Keratinocyte (primary cell): Measurements from ENCODE around the gene NOX3.

Source experiments
- EZH2 ChIP-seq: IDR thresholded peaks from one replicate; pipeline ENCODE4 v1.6.1; 2012; ENCODE audit warnings: inconsistent platforms, mild to moderate bottlenecking, low read length, moderate library complexity
- TF ChIP-seq, protein P1 (sequence below), 3 experiments: IDR thresholded peaks in 1 of 3; conservative IDR thresholded peaks in 1 of 3; optimal IDR thresholded peaks in 1 of 3; 2 replicates in 2 of 3; 3 replicates in 1 of 3; pipeline versions ENCODE3 to v1.5.1; 2011; ENCODE audit warnings: low read length in 3 of 3, mild to moderate bottlenecking in 3 of 3, moderate library complexity in 2 of 3, control low read depth in 1 of 3, inconsistent platforms in 1 of 3; ENCODE audit not compliant: insufficient read depth in 2 of 3; ENCODE audit errors: extremely low read depth in 1 of 3

DNA sequence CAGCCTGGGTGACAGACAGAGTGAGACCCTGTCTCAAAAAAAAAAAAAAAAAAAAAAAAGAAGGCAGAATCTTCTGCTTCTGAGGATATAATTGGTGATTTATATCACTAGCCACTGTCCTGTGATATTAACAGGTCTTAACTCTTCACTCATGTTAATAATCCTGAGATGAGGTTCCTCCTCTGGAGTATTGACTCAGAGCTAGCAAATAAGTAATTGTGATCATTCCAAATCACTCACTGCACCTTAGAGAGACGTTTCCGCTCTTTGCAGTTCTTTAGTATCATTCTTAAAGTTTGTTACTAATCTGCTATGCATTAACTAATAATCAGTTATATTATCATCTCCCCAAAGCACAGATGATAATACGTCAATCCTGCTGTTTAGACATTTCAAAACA lies 41.6 kb upstream of the NOX3 start:
- no peak for TF ChIP-seq EZH2
- TF ChIP-seq, protein P1, sequence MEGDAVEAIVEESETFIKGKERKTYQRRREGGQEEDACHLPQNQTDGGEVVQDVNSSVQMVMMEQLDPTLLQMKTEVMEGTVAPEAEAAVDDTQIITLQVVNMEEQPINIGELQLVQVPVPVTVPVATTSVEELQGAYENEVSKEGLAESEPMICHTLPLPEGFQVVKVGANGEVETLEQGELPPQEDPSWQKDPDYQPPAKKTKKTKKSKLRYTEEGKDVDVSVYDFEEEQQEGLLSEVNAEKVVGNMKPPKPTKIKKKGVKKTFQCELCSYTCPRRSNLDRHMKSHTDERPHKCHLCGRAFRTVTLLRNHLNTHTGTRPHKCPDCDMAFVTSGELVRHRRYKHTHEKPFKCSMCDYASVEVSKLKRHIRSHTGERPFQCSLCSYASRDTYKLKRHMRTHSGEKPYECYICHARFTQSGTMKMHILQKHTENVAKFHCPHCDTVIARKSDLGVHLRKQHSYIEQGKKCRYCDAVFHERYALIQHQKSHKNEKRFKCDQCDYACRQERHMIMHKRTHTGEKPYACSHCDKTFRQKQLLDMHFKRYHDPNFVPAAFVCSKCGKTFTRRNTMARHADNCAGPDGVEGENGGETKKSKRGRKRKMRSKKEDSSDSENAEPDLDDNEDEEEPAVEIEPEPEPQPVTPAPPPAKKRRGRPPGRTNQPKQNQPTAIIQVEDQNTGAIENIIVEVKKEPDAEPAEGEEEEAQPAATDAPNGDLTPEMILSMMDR (optimal IDR thresholded peaks at IDR 0.05 in 1 of 3, IDR thresholded peaks at IDR 0.05 in 1 of 3, conservative IDR thresholded peaks at IDR 0.05 in 1 of 3; ENCODE audit: extremely low read depth in 1 of 3, insufficient read depth in 2 of 3, low read length in 3 of 3): no peak
